CD4-positive, alpha-beta T cell (primary cell): Measurements from ENCODE around the gene CR1L. TPM values are rescaled to one million over a fixed set of nuclear protein-coding genes. Genes with fewer than 3 reads are reported as not detected.
"Not testable (repeated sequence)": the region's sequence is repeated elsewhere in the genome, so short reads cannot be mapped to it uniquely, and the experiment has no call there.

Source experiments
- ATAC-seq: fragments of 200-7000 bp; cut with Tn5 transposase; one replicate; pipeline ENCODE4 v1.10.0; 2022; ENCODE audit warnings: mild to moderate bottlenecking; ENCODE audit not compliant: poor library complexity
- CTCF ChIA-PET: fragments of 350-600 bp; sonication (Branson Sonifier 250); formaldehyde crosslinking; loops from one replicate; lab custom pipeline; 2021; ENCODE audit warnings: antibody characterized with exemption, inconsistent platforms; lab: Charles Lee
- POLR2A ChIA-PET: fragments of 350-600 bp; sonication (Branson Sonifier 250); formaldehyde crosslinking; loops from one replicate; lab custom pipeline; 2021; ENCODE audit warnings: antibody characterized with exemption, inconsistent platforms; lab: Charles Lee
- DNase-seq, 14 experiments: peaks; one replicate each; pipeline ENCODE4 v3.0.0-alpha.2; 2013 to 2020; ENCODE audit warnings: mixed read lengths in 2 of 14
- H3K27ac ChIP-seq, 2 donors: one replicate each; pipeline versions ENCODE4 v1.5.1 to v1.7.0; 2013; ENCODE audit warnings: low read length in 2 of 2, low read depth in 1 of 2, mild to moderate bottlenecking in 1 of 2
- H3K27me3 ChIP-seq, 2 experiments: 1 replicate in 1 of 2; 2 replicates in 1 of 2; pipeline versions ENCODE4 v1.6.1 to v1.7.0; 2013; ENCODE audit warnings: low read length in 2 of 2, control low read depth in 1 of 2, mild to moderate bottlenecking in 1 of 2, moderate library complexity in 1 of 2; ENCODE audit not compliant: insufficient read depth in 2 of 2, control insufficient read depth in 1 of 2
- H3K36me3 ChIP-seq: one replicate; pipeline ENCODE4 v1.6.1; 2013; ENCODE audit warnings: low read length, control low read depth; ENCODE audit not compliant: insufficient read depth
- H3K4me1 ChIP-seq: one replicate; pipeline ENCODE4 v1.6.1; 2013; ENCODE audit warnings: low read length, control low read depth; ENCODE audit not compliant: insufficient read depth
- H3K4me3 ChIP-seq: one replicate; pipeline ENCODE4 v1.5.1; 2013; ENCODE audit warnings: mild to moderate bottlenecking, low read length, moderate library complexity
- H3K9me3 ChIP-seq, 2 experiments: 1 replicate in 1 of 2; 2 replicates in 1 of 2; pipeline versions ENCODE4 v1.6.1 to v1.7.0; 2013; ENCODE audit warnings: low read length in 2 of 2, mild to moderate bottlenecking in 2 of 2, control low read depth in 1 of 2, moderate library complexity in 1 of 2; ENCODE audit not compliant: control insufficient read depth in 1 of 2, insufficient read depth in 1 of 2
- H3K27ac Mint-ChIP-seq: one replicate; pipeline ENCODE4 v1.8.0; 2020; ENCODE audit warnings: mixed read lengths
- H3K27me3 Mint-ChIP-seq: one replicate; pipeline ENCODE4 v1.8.0; 2021; ENCODE audit warnings: mixed read lengths
- H3K36me3 Mint-ChIP-seq: one replicate; pipeline ENCODE4 v1.8.0; 2021; ENCODE audit warnings: low read depth, mixed read lengths
- H3K4me1 Mint-ChIP-seq: one replicate; pipeline ENCODE4 v1.8.0; 2021; ENCODE audit warnings: low read depth, mixed read lengths
- H3K4me3 Mint-ChIP-seq: one replicate; pipeline ENCODE4 v1.8.0; 2020; ENCODE audit warnings: mild to moderate bottlenecking, mixed read lengths
- H3K9me3 Mint-ChIP-seq: one replicate; pipeline ENCODE4 v1.8.0; 2020; ENCODE audit warnings: mixed read lengths
- intact Hi-C, 2 experiments: fragments of 100-400 bp; cut with DNase I in 1 of 2; cut with micrococcal nuclease in 1 of 2; formaldehyde crosslinking; loops; one replicate each; pipeline versions ENCODE4 v1.15.1 to v1.9.0; 2023 to 2025; cut with DNase I, micrococcal nuclease
- total RNA-seq, 174 experiments: library from RNA in 2 of 174; stranded (reverse) in 2 of 174; gene quantifications; one replicate each; pipeline ENCODE4 v1.2.3 and lab custom pipeline; 2021 to 2026
- TF ChIP-seq, protein P1 (sequence below): fragments of 200-600 bp; IDR thresholded peaks from one replicate; pipeline ENCODE4 v1.8.0; 2022; ENCODE audit warnings: antibody characterized with exemption, mild to moderate bottlenecking

CR1L gene
- total RNA-seq, 2 experiments from 2014 or later = not detected

DNA sequence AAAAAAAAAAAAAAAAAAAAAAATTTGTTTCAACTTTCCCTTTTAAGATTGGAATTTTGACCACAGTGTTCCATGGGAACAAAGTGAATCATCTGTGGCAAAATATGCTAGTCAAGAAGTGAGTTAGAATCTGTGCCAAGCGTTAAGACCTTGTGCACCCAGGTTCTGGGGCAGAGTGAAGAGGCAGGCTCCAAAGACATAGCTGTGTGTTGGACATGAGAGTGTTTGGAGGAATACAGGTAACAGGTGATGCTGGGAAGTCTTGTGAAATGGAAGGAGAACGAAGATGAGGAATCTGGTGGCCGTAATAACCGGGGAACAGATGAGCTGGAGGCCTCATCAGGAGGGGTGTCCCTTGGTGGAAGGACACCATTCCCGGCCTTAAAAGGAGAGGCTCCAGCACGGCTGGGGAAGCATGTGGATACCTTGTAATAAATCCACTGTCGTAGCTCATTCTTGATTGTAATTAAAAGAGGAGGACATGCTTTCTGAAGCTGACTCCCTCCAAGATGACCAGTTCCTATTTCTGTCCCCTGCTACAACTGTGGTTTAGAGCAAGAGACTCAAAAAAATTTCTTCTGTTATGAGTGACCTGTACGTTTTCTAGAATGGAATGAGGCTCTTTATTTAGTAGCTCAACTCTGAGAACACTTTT is 92.7 kb downstream of the CR1L start:
- H3K4me3 ChIP-seq, H3K9me3 Mint-ChIP-seq, H3K27me3 ChIP-seq, H3K27me3 Mint-ChIP-seq, H3K27ac Mint-ChIP-seq, DNase-seq, H3K4me1 ChIP-seq, ATAC-seq, H3K27ac ChIP-seq, H3K9me3 ChIP-seq, H3K36me3 Mint-ChIP-seq, POLR2A ChIA-PET, intact Hi-C loops, H3K36me3 ChIP-seq, H3K4me3 Mint-ChIP-seq: not testable (repeated sequence)
- CTCF ChIA-PET = interaction anchor here (0.7 to 1.1 kb wide), 2 partner anchors 38 to 60 kb away, joined by 3 to 5 read pairs; no protein-coding TSS in a partner anchor
- peaks cover 13% of the 10 kb centered on the region for H3K4me1 Mint-ChIP-seq

DNA sequence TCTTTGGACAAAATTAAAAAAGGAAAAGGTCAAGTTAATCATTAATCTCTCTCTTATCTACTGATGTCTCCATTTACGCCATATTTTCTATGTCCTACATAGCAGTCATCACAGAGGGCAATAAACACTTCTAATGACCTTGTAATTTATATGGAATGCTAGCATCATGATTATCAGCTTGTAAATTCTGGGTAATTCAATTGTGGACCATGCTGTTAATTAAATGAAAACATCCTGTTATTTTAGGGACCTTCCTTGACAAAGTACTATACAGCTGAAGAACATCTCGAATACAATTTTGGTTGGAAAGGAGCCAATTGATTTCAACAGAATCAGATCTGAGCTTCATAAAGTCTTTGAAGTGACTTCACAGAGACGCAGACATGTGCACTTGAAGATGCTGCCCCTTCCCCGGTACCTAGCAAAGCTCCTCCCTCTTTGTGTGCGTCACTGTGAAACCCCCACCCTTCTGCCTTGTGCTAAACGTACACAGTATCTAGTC is 93.3 kb downstream of the CR1L start:
- H3K27ac Mint-ChIP-seq, H3K4me3 Mint-ChIP-seq, H3K27me3 Mint-ChIP-seq, intact Hi-C loops, H3K27ac ChIP-seq, H3K9me3 ChIP-seq, H3K27me3 ChIP-seq, H3K4me3 ChIP-seq, POLR2A ChIA-PET, H3K9me3 Mint-ChIP-seq, H3K36me3 Mint-ChIP-seq, H3K36me3 ChIP-seq, H3K4me1 ChIP-seq: not testable (repeated sequence)
- peaks cover 13% of the 10 kb centered on the region for H3K4me1 Mint-ChIP-seq
- CTCF ChIA-PET = interaction anchor here (0.6 to 1.7 kb wide), 4 partner anchors 28 to 147 kb away, joined by 3 to 5 read pairs (median 4); no protein-coding TSS in a partner anchor
- DNase-seq (peak in 8 of 14 experiments; percentile 14 to 83 (median 45)), ATAC-seq (peak; percentile 100)

- H3K27me3 Mint-ChIP-seq = peaks cover 4% of the 10 kb centered on the region
- ChIA-PET CTCF (interaction anchor here (1.7 to 1.8 kb wide), 2 partner anchors 57 to 145 kb away, joined by 4 to 7 read pairs; no protein-coding TSS in a partner anchor), POLR2A (no interaction called here)
- H3K36me3 Mint-ChIP-seq = peaks cover 5% of the 10 kb centered on the region
- H3K4me3 Mint-ChIP-seq = no peak overlapping the region
- DNase-seq = no peak
- Histone ChIP-seq H3K36me3 (no peaks in the 10 kb centered on the region), H3K27ac (no peak overlapping the region), H3K9me3 (no peaks in the 10 kb centered on the region), H3K27me3 (no peaks in the 10 kb centered on the region), H3K4me1 (no peaks in the 10 kb centered on the region), H3K4me3 (no peak overlapping the region)
- TF ChIP-seq, protein P1, sequence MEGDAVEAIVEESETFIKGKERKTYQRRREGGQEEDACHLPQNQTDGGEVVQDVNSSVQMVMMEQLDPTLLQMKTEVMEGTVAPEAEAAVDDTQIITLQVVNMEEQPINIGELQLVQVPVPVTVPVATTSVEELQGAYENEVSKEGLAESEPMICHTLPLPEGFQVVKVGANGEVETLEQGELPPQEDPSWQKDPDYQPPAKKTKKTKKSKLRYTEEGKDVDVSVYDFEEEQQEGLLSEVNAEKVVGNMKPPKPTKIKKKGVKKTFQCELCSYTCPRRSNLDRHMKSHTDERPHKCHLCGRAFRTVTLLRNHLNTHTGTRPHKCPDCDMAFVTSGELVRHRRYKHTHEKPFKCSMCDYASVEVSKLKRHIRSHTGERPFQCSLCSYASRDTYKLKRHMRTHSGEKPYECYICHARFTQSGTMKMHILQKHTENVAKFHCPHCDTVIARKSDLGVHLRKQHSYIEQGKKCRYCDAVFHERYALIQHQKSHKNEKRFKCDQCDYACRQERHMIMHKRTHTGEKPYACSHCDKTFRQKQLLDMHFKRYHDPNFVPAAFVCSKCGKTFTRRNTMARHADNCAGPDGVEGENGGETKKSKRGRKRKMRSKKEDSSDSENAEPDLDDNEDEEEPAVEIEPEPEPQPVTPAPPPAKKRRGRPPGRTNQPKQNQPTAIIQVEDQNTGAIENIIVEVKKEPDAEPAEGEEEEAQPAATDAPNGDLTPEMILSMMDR = no peak
- H3K27ac Mint-ChIP-seq = no peak overlapping the region
- H3K4me1 Mint-ChIP-seq = peaks cover 13% of the 10 kb centered on the region
- H3K9me3 Mint-ChIP-seq = peaks cover 3% of the 10 kb centered on the region
- ATAC-seq = no peak
- intact Hi-C loops = no loop called here
Observed at GRCh38 chr1:207740207-207740606, 95.3 kb downstream of the CR1L start.

DNA sequence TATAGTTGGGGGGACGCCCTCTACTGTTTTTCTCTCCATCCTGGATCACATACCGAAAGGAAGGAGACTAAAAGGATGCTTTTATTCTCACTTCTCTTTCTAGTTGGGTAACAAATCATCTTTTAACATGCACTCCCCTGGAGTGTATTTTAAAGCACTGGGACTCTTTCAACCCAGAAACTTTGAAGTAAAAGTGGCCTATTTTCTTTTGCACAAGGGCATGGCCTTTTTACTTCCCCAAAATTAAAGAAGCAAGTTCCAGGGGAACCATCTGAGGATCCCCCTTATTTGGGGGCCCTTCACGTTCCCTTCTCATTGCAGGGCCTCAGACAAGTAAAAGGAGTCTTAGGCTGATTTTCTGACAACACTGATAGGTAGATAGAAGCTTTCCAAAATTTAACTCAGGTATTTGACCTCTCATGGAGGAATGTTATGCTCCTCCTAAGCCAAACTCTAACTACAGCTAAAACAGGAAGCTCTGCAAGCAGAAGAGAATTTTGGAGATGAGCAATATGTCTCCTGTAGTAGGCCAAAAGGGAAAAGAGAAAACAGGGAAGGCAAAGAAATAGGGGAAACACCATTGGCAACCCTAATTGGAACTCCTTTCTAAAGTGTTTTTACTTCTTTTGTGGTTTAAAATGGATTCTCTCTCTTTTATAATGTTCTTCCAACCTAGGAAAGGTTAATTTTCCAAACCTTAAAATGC is 98.1 kb downstream of the CR1L start:
- Mint-ChIP-seq H3K4me3 (no peak overlapping the region), H3K9me3 (peaks cover 2% of the 10 kb centered on the region), H3K27me3 (no peaks in the 10 kb centered on the region), H3K4me1 (peaks cover 12% of the 10 kb centered on the region), H3K36me3 (peaks cover 5% of the 10 kb centered on the region), H3K27ac (no peak overlapping the region)
- DNase-seq (no peak), ATAC-seq (no peak)
- ChIA-PET POLR2A (no interaction called here), CTCF (no interaction called here)
- H3K4me3 ChIP-seq = no peak overlapping the region
- no peaks in the 10 kb centered on the region for H3K27me3 ChIP-seq
- H3K27ac ChIP-seq = no peak overlapping the region
- no peaks in the 10 kb centered on the region for H3K36me3 ChIP-seq
- H3K9me3 ChIP-seq = no peaks in the 10 kb centered on the region
- intact Hi-C loops = no loop called here
- no peaks in the 10 kb centered on the region for H3K4me1 ChIP-seq
- TF ChIP-seq, protein P1 = no peak
